BJ (cell line): ENCODE measurements around the gene C16orf86. TPM values are rescaled to one million over a fixed set of nuclear protein-coding genes. Genes with fewer than 3 reads are reported as not detected.

Source experiments
- CTCF ChIA-PET: fragments of 350-600 bp; formaldehyde crosslinking; extraction: SDS; loops from one replicate; lab custom pipeline; 2021; ENCODE audit warnings: antibody characterized with exemption, inconsistent platforms; lab: Yijun Ruan, JAX
- POLR2A ChIA-PET: fragments of 300-600 bp; sonication (Branson Sonifier 250); formaldehyde crosslinking; extraction: SDS; loops from one replicate; lab custom pipeline; 2021; ENCODE audit warnings: antibody characterized with exemption; lab: Charles Lee
- DNase-seq: peaks from one replicate; pipeline ENCODE4 v3.0.0-alpha.2; 2011; ENCODE audit warnings: low read depth
- H3K27me3 ChIP-seq: 2 replicates; pipeline ENCODE4 v1.6.0; 2011; ENCODE audit warnings: low read length; ENCODE audit not compliant: control insufficient read depth, insufficient read depth
- H3K36me3 ChIP-seq: 2 replicates; pipeline ENCODE4 v1.5.1; 2011; ENCODE audit warnings: low read length; ENCODE audit not compliant: control insufficient read depth, insufficient read depth
- H3K4me3 ChIP-seq: 2 replicates; pipeline ENCODE4 v1.5.1; 2011; ENCODE audit warnings: low read depth, mild to moderate bottlenecking, control low read depth, low read length
- polyA minus RNA-seq: library from RNA; depleted of rRNA, polyadenylated mRNA; stranded (reverse); fragments of >200 nt; gene quantifications from 2 replicates; pipeline ENCODE4 v1.2.3, GENCODE V29; 2011; rRNA and poly(A)+ RNA removed
- polyA plus RNA-seq: library from polyadenylated mRNA; depleted of rRNA; stranded (reverse); fragments of >200 nt; gene quantifications from 2 replicates; pipeline ENCODE4 v1.2.3, GENCODE V29; 2011; rRNA removed
- TF ChIP-seq, protein P1 (sequence below): IDR thresholded peaks from 2 replicates; pipeline ENCODE4 v1.5.1; 2011; ENCODE audit warnings: low read depth, mild to moderate bottlenecking, control low read depth, inconsistent platforms, low read length, moderate library complexity; ENCODE audit not compliant: insufficient read depth

The C16orf86 gene, protein sequence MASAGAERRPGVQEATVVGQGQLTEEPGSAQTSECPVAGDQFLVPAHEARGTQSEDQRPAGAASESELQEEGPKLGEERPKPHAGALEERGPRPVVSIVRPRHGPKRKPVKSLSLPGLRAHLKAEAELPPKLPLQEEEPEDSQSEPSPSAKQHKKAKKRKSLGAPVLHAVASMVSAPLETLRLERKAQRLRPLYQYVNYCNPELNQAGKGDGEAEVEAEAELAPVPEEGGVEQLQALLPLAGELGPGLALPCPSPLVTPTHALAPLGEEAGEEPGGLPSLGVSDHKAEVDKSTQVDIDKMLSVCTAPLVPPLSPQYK
- polyA plus RNA-seq, result 0.87 and 1.5 TPM in 2 replicates
- 0.43 TPM in 1 of 2 replicates, not detected in the other for polyA minus RNA-seq

DNA sequence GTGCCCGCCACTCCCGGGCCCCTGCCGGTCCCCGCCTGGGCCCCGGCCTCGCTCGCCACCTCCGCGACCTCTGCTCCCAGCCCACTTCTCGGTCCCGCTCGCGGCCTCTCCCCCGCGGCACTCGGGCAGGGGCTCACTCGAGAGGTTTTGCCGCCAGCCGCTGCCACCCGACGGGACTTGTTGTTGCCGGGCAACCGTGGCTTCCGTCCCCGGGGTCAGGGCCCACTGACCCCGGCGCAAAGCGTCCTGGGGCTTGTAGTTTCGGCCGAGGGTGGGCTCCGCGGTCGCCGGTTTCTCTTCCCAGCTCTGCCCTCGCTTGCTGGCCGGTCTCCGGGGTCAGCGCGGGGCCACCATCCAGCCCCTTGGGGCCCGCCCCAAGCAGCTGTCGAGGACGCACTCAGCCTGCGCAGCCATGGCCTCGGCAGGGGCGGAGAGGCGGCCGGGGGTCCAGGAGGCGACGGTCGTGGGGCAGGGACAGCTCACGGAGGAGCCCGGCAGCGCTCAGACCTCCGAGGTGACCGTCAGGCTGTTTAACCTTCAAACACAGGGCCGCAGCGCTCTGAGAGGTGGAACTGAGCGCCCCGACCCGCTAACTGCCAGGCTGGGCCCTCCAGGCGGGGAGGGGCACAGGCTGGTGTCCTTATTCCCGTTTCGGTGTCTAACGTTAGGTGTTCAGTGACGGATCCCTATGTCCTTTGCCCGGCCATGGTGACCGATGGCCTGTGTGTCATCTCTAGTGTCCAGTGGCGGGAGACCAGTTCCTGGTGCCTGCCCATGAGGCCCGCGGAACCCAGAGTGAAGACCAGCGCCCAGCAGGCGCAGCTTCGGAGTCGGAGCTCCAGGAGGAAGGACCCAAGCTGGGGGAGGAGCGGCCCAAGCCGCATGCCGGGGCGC is at the start of gene C16orf86, which contains the start of gene ENKD1:
C16orf86 (plus strand) TSS at position 256 of the 894 bp plus-strand sequence; CDS start at position 413, 157 bp downstream.
ENKD1 (minus strand) TSS at position 192 of the 894 bp plus-strand sequence. CDS start 308 bp downstream, outside the sequence.
- TF ChIP-seq, protein P1, sequence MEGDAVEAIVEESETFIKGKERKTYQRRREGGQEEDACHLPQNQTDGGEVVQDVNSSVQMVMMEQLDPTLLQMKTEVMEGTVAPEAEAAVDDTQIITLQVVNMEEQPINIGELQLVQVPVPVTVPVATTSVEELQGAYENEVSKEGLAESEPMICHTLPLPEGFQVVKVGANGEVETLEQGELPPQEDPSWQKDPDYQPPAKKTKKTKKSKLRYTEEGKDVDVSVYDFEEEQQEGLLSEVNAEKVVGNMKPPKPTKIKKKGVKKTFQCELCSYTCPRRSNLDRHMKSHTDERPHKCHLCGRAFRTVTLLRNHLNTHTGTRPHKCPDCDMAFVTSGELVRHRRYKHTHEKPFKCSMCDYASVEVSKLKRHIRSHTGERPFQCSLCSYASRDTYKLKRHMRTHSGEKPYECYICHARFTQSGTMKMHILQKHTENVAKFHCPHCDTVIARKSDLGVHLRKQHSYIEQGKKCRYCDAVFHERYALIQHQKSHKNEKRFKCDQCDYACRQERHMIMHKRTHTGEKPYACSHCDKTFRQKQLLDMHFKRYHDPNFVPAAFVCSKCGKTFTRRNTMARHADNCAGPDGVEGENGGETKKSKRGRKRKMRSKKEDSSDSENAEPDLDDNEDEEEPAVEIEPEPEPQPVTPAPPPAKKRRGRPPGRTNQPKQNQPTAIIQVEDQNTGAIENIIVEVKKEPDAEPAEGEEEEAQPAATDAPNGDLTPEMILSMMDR, result no peak
- no peaks in the 10 kb centered on the region for H3K27me3 ChIP-seq
- H3K4me3 ChIP-seq, result peak within 1 kb of the TSS; percentile 66
- ChIA-PET POLR2A (interaction anchor here (0.8 to 1.3 kb wide), 2 partner anchors 145 to 210 kb away, joined by 3 to 6 read pairs; no protein-coding TSS in a partner anchor), CTCF (interaction anchor here (0.7 to 12.1 kb wide), 40 partner anchors 10 to 262 kb away, joined by 3 to 208 read pairs (median 5); partner anchors contain the start of genes ATP6V0D1, CARMIL2, CTCF and NRN1L)
- no peak for DNase-seq
- H3K36me3 ChIP-seq, result peaks cover 8% of the 10 kb centered on the region

DNA sequence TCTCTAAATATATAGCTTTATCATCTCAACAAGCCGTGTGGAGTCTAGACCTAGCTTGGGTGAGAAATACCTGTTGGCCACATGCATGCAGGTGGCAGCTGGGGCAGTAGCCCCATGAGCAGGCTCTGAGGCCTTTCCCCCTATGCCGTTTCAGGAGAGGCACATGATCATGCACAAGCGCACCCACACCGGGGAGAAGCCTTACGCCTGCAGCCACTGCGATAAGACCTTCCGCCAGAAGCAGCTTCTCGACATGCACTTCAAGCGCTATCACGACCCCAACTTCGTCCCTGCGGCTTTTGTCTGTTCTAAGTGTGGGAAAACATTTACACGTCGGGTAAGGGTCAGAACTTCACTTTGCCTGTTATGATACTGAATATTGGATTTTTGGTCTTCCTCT is 38.4 kb upstream of the C16orf86 start:
- Histone ChIP-seq H3K36me3 (peaks cover 15% of the 10 kb centered on the region), H3K27me3 (no peaks in the 10 kb centered on the region), H3K4me3 (no peak overlapping the region)
- TF ChIP-seq, protein P1, result no peak
- CTCF ChIA-PET, result interaction anchor here (1.3 to 1.9 kb wide), 2 partner anchors 10 to 107 kb away, joined by 3 to 4 read pairs; no protein-coding TSS in a partner anchor
- no peak for DNase-seq
- POLR2A ChIA-PET, result interaction anchor here (0.6 kb wide), 1 partner anchor 14 kb away, joined by 6 read pairs; no protein-coding TSS in a partner anchor

DNA sequence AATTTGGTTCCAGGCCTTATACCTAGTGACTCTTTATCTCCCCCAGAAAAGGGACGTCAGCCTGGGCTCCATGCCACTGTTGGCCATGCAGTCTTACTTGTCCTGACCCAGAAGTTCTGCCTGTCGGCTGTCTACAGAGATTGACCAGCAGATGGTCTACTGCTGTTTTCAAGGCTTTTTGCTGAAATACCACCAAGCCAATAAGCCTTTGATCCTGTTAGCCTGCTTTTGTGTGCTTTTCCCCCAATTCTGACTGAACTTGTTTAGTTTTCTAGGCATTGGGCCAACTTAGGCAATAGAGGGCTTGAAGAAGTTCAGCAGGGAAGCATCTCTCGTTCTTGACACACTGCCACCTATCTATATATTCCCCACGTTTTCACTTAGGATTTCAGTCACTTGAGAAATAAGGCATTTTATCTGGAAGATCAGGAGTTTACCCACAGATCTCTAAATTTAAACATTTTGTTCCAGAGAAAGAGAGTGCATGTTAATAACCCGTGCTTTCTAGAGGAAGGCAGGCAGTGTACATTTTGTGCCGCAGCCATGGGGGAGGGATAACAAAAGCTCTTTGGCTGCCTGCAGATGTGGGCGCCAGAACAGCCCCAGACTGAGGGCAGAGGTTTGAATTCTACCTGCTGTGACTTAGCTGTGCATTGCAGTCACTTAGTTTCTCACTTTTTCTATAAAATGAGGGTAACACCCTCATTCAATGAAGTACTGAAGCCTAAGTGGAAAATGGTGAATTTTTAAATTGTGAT is 34.0 kb upstream of the C16orf86 start:
- Histone ChIP-seq H3K36me3 (peaks cover 12% of the 10 kb centered on the region), H3K27me3 (no peaks in the 10 kb centered on the region), H3K4me3 (no peak overlapping the region)
- TF ChIP-seq, protein P1, result no peak
- ChIA-PET CTCF (interaction anchor here (0.6 to 2.3 kb wide), 3 partner anchors 12 to 112 kb away, joined by 4 to 13 read pairs (median 7); partner anchors contain the start of gene CARMIL2), POLR2A (no interaction called here)
- no peak for DNase-seq

DNA sequence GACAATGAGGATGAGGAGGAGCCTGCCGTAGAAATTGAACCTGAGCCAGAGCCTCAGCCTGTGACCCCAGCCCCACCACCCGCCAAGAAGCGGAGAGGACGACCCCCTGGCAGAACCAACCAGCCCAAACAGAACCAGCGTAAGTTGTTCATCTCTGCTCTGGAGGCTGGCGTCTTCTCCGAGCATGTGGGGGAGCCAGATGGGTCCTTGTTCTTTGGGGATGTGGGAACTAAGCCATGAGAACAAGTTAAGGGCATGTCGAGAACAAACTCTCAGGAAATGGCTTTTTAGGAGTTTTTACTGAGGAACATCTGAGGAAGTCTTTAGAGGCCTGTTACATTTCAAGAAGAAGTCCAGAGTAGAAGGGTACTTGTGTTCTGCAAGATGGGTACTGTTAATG is 29.9 kb upstream of the C16orf86 start:
- H3K27me3 ChIP-seq, result no peaks in the 10 kb centered on the region
- ChIA-PET CTCF (interaction anchor here (0.6 kb wide), 1 partner anchor 122 kb away, joined by 4 read pairs; no protein-coding TSS in a partner anchor), POLR2A (no interaction called here)
- no peak for DNase-seq
- peaks cover 5% of the 10 kb centered on the region for H3K36me3 ChIP-seq
- TF ChIP-seq, protein P1, result no peak
- H3K4me3 ChIP-seq, result no peak overlapping the region
